ENCODE results near the gene DOCK3.

GRCh38 chr3:50853936-50854335, 179.2 kb downstream of the DOCK3 start:
- no peak for TF ChIP-seq CTCF (IDR thresholded peaks at IDR 0.05; ENCODE audit: low read depth, low read length)
- no peak for TF ChIP-seq EZH2phosphoT487 (IDR thresholded peaks at IDR 0.05; ENCODE audit: low read depth)
